ENCODE data around the gene TBC1D4. TPM values are rescaled to one million over a fixed set of nuclear protein-coding genes. Genes with fewer than 3 reads are reported as not detected.

Gene TBC1D4
- total and polyA plus RNA-seq, 7 donors = 5.4 to 15.0 (median 7.8) TPM

DNA sequence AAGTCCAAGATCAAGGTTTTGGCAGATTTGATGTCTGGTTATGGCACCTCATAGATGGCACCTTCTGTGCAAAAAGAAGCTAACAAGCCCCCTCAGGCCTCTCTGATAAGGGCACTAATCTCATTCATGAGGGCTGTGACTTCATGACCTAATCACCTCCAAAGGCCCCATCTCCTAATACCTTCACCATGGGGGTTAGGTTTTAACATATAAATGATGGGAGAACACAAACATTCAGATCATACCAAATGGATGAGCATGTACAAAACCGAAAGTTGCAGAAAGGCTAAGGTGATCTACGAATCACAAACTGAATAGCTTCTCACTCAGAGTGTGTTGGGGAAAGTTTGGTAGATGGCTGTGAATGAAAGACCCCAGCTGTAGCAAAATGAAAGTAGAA, 217.4 kb downstream of the TBC1D4 start:
- no peak for DNase-seq
- no peaks in the 10 kb centered on the region for H3K9me3 ChIP-seq
- no peaks in the 10 kb centered on the region for H3K4me1 ChIP-seq
- no peaks in the 10 kb centered on the region for H3K27me3 ChIP-seq
- no peak for TF ChIP-seq POLR2A (IDR thresholded peaks at IDR 0.05)
- no peak for TF ChIP-seq CTCF (IDR thresholded peaks at IDR 0.05)
- TF ChIP-seq EP300 (IDR thresholded peaks at IDR 0.05) = no peak
- no peak for TF ChIP-seq POLR2AphosphoS5 (IDR thresholded peaks at IDR 0.05)
- H3K4me3 ChIP-seq = no peak overlapping the region
- intact Hi-C loops (cut with DNase I) = no loop called here
- H3K27ac ChIP-seq = no peak overlapping the region
- 93 to 97% methylated on average over 2 of the region's 2 CpGs for WGBS, 2 donors
- H3K36me3 ChIP-seq = no peaks in the 10 kb centered on the region

GRCh38 chr13:75263741-75264407, 218.1 kb downstream of the TBC1D4 start:
- H3K4me1 ChIP-seq = no peaks in the 10 kb centered on the region
- no peaks in the 10 kb centered on the region for H3K36me3 ChIP-seq
- 1 to 67% methylated on average over 1 of the region's 1 CpG for WGBS, 2 donors
- TF ChIP-seq EP300 (IDR thresholded peaks at IDR 0.05) (no peak), POLR2A (IDR thresholded peaks at IDR 0.05) (no peak), CTCF (IDR thresholded peaks at IDR 0.05) (no peak), POLR2AphosphoS5 (IDR thresholded peaks at IDR 0.05) (no peak)
- no peaks in the 10 kb centered on the region for H3K9me3 ChIP-seq
- intact Hi-C loops (cut with DNase I) = no loop called here
- no peak for DNase-seq
- H3K27ac ChIP-seq = no peak overlapping the region
- H3K27me3 ChIP-seq = no peaks in the 10 kb centered on the region
- H3K4me3 ChIP-seq = no peak overlapping the region

- DNase-seq = no peak
- H3K27me3 ChIP-seq = no peaks in the 10 kb centered on the region
- TF ChIP-seq CTCF (IDR thresholded peaks at IDR 0.05) (peak; percentile 14 to 51 (median 24)), EP300 (IDR thresholded peaks at IDR 0.05) (no peak)
- H3K9me3 ChIP-seq = no peaks in the 10 kb centered on the region
- H3K27ac ChIP-seq = no peak overlapping the region
- H3K36me3 ChIP-seq = no peaks in the 10 kb centered on the region
- intact Hi-C loops (cut with DNase I) = no loop called here
- 87 to 90% methylated on average over 3 of the region's 3 CpGs for WGBS, 2 donors
- H3K4me3 ChIP-seq = no peak overlapping the region
- no peaks in the 10 kb centered on the region for H3K4me1 ChIP-seq
Measured at GRCh38 chr13:75258159-75258782, 223.7 kb downstream of the TBC1D4 start.

DNA sequence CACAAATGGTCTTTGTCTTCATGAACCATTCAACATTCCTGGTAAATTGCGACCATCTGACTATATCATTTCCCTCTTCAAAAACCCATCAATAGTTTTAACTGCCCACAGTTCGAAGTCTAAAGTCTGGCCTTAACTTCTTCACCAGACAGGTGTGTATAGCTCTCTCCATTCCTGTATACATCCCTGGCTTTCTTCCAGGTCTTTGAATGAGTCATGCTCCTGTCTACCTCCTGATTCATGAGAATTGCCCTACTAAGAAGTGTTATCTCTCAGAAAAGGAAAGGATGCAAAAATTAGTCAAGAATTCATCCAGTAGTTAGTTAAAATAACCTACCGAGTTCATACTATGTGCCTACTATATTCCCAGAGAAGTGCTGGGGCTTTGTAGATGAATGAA, 225.0 kb downstream of the TBC1D4 start:
- Histone ChIP-seq H3K27ac (no peak overlapping the region), H3K9me3 (no peaks in the 10 kb centered on the region), H3K27me3 (no peaks in the 10 kb centered on the region), H3K4me3 (no peak overlapping the region), H3K4me1 (no peaks in the 10 kb centered on the region), H3K36me3 (no peaks in the 10 kb centered on the region)
- DNase-seq = no peak
- no peak for TF ChIP-seq POLR2A (IDR thresholded peaks at IDR 0.05)
- no peak for TF ChIP-seq CTCF (IDR thresholded peaks at IDR 0.05)
- TF ChIP-seq POLR2AphosphoS5 (IDR thresholded peaks at IDR 0.05) = no peak
- TF ChIP-seq EP300 (IDR thresholded peaks at IDR 0.05) = no peak
- WGBS, 2 donors = 16 to 70% methylated on average over 3 of the region's 3 CpGs
- intact Hi-C loops (cut with DNase I) = no loop called here
